Caco-2 (cell line): ENCODE measurements around the gene IGF1. TPM values are rescaled to one million over a fixed set of nuclear protein-coding genes. Genes with fewer than 3 reads are reported as not detected.
A peak's percentile ranks its signal among the peaks of the same experiment; 100 is the strongest.

Experiments used
- BruUV-seq: library from RNA; stranded (reverse); fragments of 400-500 nt; replicated peaks from 2 replicates; lab custom pipeline; 2021; lab: Mats Ljungman, UMichigan
- CTCF ChIA-PET: fragments of 300-600 bp; sonication (Branson Sonifier 250); formaldehyde crosslinking; loops from one replicate; lab custom pipeline; 2022; ENCODE audit warnings: antibody characterized with exemption; lab: Charles Lee
- POLR2A ChIA-PET: fragments of 300-600 bp; sonication (Branson Sonifier 250); formaldehyde crosslinking; loops from one replicate; lab custom pipeline; 2022; ENCODE audit warnings: antibody characterized with exemption; lab: Charles Lee
- DNase-seq, 2 experiments: peaks; one replicate each; pipeline versions ENCODE4 v3.0.0 to v3.0.0-alpha.2; 2020 to 2022
- H3K27me3 ChIP-seq: replicated peaks from 2 replicates; pipeline ENCODE4 v1.6.0; 2011; ENCODE audit warnings: low read length; ENCODE audit not compliant: control insufficient read depth, insufficient read depth
- H3K36me3 ChIP-seq: 2 replicates; pipeline ENCODE4 v1.5.1; 2011; ENCODE audit warnings: low read length; ENCODE audit not compliant: control insufficient read depth, insufficient read depth
- H3K4me1 ChIP-seq: fragments of 250-450 bp; sonication (Bioruptor Pico); 2 replicates; pipeline ENCODE4 v1.5.1; 2020; ENCODE audit warnings: mild to moderate bottlenecking
- H3K4me3 ChIP-seq: 2 replicates; pipeline ENCODE4 v1.5.1; 2011; ENCODE audit warnings: low read depth, mild to moderate bottlenecking, control low read depth, low read length
- H3K9me3 ChIP-seq: fragments of 250-450 bp; sonication (Bioruptor Pico); 2 replicates; pipeline ENCODE4 v1.5.1; 2020; ENCODE audit warnings: mild to moderate bottlenecking, moderate library complexity
- H3K27ac Mint-ChIP-seq: one replicate; pipeline ENCODE4 v1.8.0; 2022; ENCODE audit warnings: mixed read lengths; ENCODE audit not compliant: unreplicated experiment
- H3K27me3 Mint-ChIP-seq: one replicate; pipeline ENCODE4 v1.8.0; 2022; ENCODE audit warnings: mixed read lengths; ENCODE audit not compliant: insufficient read depth, unreplicated experiment
- H3K36me3 Mint-ChIP-seq: one replicate; pipeline ENCODE4 v1.8.0; 2022; ENCODE audit warnings: mild to moderate bottlenecking, mixed read lengths; ENCODE audit not compliant: insufficient read depth, unreplicated experiment
- H3K4me1 Mint-ChIP-seq: one replicate; pipeline ENCODE4 v1.8.0; 2022; ENCODE audit warnings: low read depth, mixed read lengths; ENCODE audit not compliant: unreplicated experiment
- H3K4me3 Mint-ChIP-seq: one replicate; pipeline ENCODE4 v1.8.0; 2022; ENCODE audit warnings: mild to moderate bottlenecking, moderate library complexity, mixed read lengths; ENCODE audit not compliant: unreplicated experiment
- H3K9me3 Mint-ChIP-seq: one replicate; pipeline ENCODE4 v1.8.0; 2022; ENCODE audit warnings: mixed read lengths; ENCODE audit not compliant: unreplicated experiment
- CTCF ChIP-seq, 2 experiments: fragments of 200-600 bp in 1 of 2; IDR thresholded peaks; 1 replicate in 1 of 2; 2 replicates in 1 of 2; pipeline versions ENCODE4 v1.5.1 to v1.8.0; 2011 to 2022; ENCODE audit warnings: antibody characterized with exemption in 1 of 2, control low read depth in 1 of 2, inconsistent platforms in 1 of 2, low read depth in 1 of 2, low read length in 1 of 2, mild to moderate bottlenecking in 1 of 2, moderate library complexity in 1 of 2; ENCODE audit not compliant: insufficient read depth in 1 of 2, severe bottlenecking in 1 of 2, unreplicated experiment in 1 of 2
- intact Hi-C: fragments of 100-400 bp; cut with micrococcal nuclease; formaldehyde crosslinking; loops from one replicate; pipeline ENCODE4 v1.10.0; 2022; ENCODE audit not compliant: unreplicated experiment
- total RNA-seq: library from RNA; stranded (reverse); gene quantifications from 2 replicates; pipeline ENCODE4 v1.2.3, GENCODE V29; 2022

Gene IGF1
- total RNA-seq, 1 experiment from 2014 or later: 2.3 TPM

GRCh38 chr12:102478405-102479098 lies 1.8 kb downstream of the IGF1 start:
- no peak for TF ChIP-seq CTCF (IDR thresholded peaks at IDR 0.05; ENCODE audit: insufficient read depth in 1 of 2, low read depth in 1 of 2, low read length in 1 of 2, severe bottlenecking in 1 of 2, unreplicated experiment in 1 of 2)
- Mint-ChIP-seq H3K36me3 (no peaks in the 10 kb centered on the region), H3K4me1 (peaks cover 6% of the 10 kb centered on the region), H3K4me3 (no peak overlapping the region), H3K27me3 (no peaks in the 10 kb centered on the region), H3K9me3 (no peaks in the 10 kb centered on the region), H3K27ac (no peak overlapping the region)
- no TSS peak for BruUV-seq
- H3K9me3 ChIP-seq: no peaks in the 10 kb centered on the region
- ChIA-PET POLR2A (no interaction called here), CTCF (no interaction called here)
- intact Hi-C loops: loop anchor here (5.0 kb wide), 1 partner anchor 136 kb away; no protein-coding TSS in a partner anchor
- no peaks in the 10 kb centered on the region for H3K4me1 ChIP-seq
- peak; percentile 26 to 43 for DNase-seq
- H3K36me3 ChIP-seq: no peaks in the 10 kb centered on the region
- H3K4me3 ChIP-seq: no peak overlapping the region
- no peaks in the 10 kb centered on the region for H3K27me3 ChIP-seq

- no peak overlapping the region for H3K27ac Mint-ChIP-seq
- H3K36me3 Mint-ChIP-seq: no peaks in the 10 kb centered on the region
- no peak for TF ChIP-seq CTCF (IDR thresholded peaks at IDR 0.05; ENCODE audit: insufficient read depth in 1 of 2, low read depth in 1 of 2, low read length in 1 of 2, severe bottlenecking in 1 of 2, unreplicated experiment in 1 of 2)
- peaks cover 6% of the 10 kb centered on the region for H3K4me1 Mint-ChIP-seq
- H3K27me3 Mint-ChIP-seq: no peaks in the 10 kb centered on the region
- POLR2A ChIA-PET: no interaction called here
- no peaks in the 10 kb centered on the region for H3K9me3 Mint-ChIP-seq
- CTCF ChIA-PET: no interaction called here
- Histone ChIP-seq H3K36me3 (no peaks in the 10 kb centered on the region), H3K27me3 (no peaks in the 10 kb centered on the region), H3K9me3 (no peaks in the 10 kb centered on the region), H3K4me1 (peaks cover 15% of the 10 kb centered on the region; the same call in 1 of the 2 replicates), H3K4me3 (no peak overlapping the region)
- intact Hi-C loops: loop anchor here (5.0 kb wide), 1 partner anchor 133 kb away; no protein-coding TSS in a partner anchor
- H3K4me3 Mint-ChIP-seq: no peak overlapping the region
- no TSS peak for BruUV-seq
- no peak for DNase-seq
Observed at GRCh38 chr12:102475355-102475754, 5.0 kb downstream of the IGF1 start.

GRCh38 chr12:102474438-102475064 lies 5.8 kb downstream of the IGF1 start:
- H3K27me3 ChIP-seq: no peaks in the 10 kb centered on the region
- no peak for TF ChIP-seq CTCF (IDR thresholded peaks at IDR 0.05; ENCODE audit: insufficient read depth in 1 of 2, low read depth in 1 of 2, low read length in 1 of 2, severe bottlenecking in 1 of 2, unreplicated experiment in 1 of 2)
- no peaks in the 10 kb centered on the region for H3K27me3 Mint-ChIP-seq
- H3K4me1 Mint-ChIP-seq: peaks cover 6% of the 10 kb centered on the region
- H3K36me3 ChIP-seq: no peaks in the 10 kb centered on the region
- H3K4me3 ChIP-seq: no peak overlapping the region
- intact Hi-C loops: loop anchor here (5.0 kb wide), 1 partner anchor 132 kb away; no protein-coding TSS in a partner anchor
- CTCF ChIA-PET: no interaction called here
- H3K27ac Mint-ChIP-seq: no peak overlapping the region
- POLR2A ChIA-PET: no interaction called here
- no peaks in the 10 kb centered on the region for H3K36me3 Mint-ChIP-seq
- BruUV-seq: no TSS peak
- no peaks in the 10 kb centered on the region for H3K9me3 ChIP-seq
- no peak for DNase-seq
- no peaks in the 10 kb centered on the region for H3K9me3 Mint-ChIP-seq
- peaks cover 15% of the 10 kb centered on the region; the same call in 1 of the 2 replicates for H3K4me1 ChIP-seq
- H3K4me3 Mint-ChIP-seq: no peak overlapping the region
